ENCODE measurements around the gene DNTT. TPM values are rescaled to one million over a fixed set of nuclear protein-coding genes. Genes with fewer than 3 reads are reported as not detected.

The DNTT gene
- total RNA-seq, 4 donors from 2014 or later = not detected

GRCh38 chr10:96266118-96266770 lies 38.0 kb upstream of the DNTT start:
- intact Hi-C loops (cut with DNase I; ENCODE audit: low total_unique reads) = no loop called here
- WGBS, 2 donors = 67 to 74% methylated on average over 6 of the region's 6 CpGs
- peak in 1 of 2 donors; percentile 52 for DNase-seq (ENCODE audit: low spot score in 2 of 2)
- H3K4me3 ChIP-seq (ENCODE audit: low read depth, poor library complexity, severe bottlenecking) = no peak overlapping the region
- no peak for TF ChIP-seq POLR2A (IDR thresholded peaks at IDR 0.05)
- no peak for TF ChIP-seq CTCF (IDR thresholded peaks at IDR 0.05)

- intact Hi-C loops (cut with DNase I; ENCODE audit: low total_unique reads) = no loop called here
- no peak overlapping the region for H3K4me3 ChIP-seq (ENCODE audit: low read depth, poor library complexity, severe bottlenecking)
- WGBS, 2 donors = 42 to 54% methylated on average over 4 of the region's 4 CpGs
- DNase-seq (ENCODE audit: low spot score in 2 of 2) = peak in 1 of 2 donors; percentile 32
- TF ChIP-seq POLR2A (IDR thresholded peaks at IDR 0.05) (no peak), CTCF (IDR thresholded peaks at IDR 0.05) (no peak)
Observed at GRCh38 chr10:96267234-96267705, 37.0 kb upstream of the DNTT start.

- DNase-seq (ENCODE audit: low spot score in 2 of 2) = peak in 1 of 2 donors; percentile 14
- WGBS, 2 donors = 86 to 89% methylated on average over 2 of the region's 2 CpGs
- TF ChIP-seq POLR2A (IDR thresholded peaks at IDR 0.05) (no peak), CTCF (IDR thresholded peaks at IDR 0.05) (no peak)
- intact Hi-C loops (cut with DNase I; ENCODE audit: low total_unique reads) = no loop called here
- no peak overlapping the region for H3K4me3 ChIP-seq (ENCODE audit: low read depth, poor library complexity, severe bottlenecking)
Observed at GRCh38 chr10:96268341-96268909, 35.8 kb upstream of the DNTT start.

GRCh38 chr10:96269438-96270300 lies 34.6 kb upstream of the DNTT start:
- TF ChIP-seq POLR2A (IDR thresholded peaks at IDR 0.05) = no peak
- no peak for TF ChIP-seq CTCF (IDR thresholded peaks at IDR 0.05)
- intact Hi-C loops (cut with DNase I; ENCODE audit: low total_unique reads) = no loop called here
- WGBS, 2 donors = 80 to 86% methylated on average over 6 of the region's 6 CpGs
- DNase-seq (ENCODE audit: low spot score in 2 of 2) = peak in 1 of 2 donors; percentile 72
- no peak overlapping the region for H3K4me3 ChIP-seq (ENCODE audit: low read depth, poor library complexity, severe bottlenecking)

- no peak for DNase-seq (ENCODE audit: low spot score in 2 of 2)
- TF ChIP-seq CTCF (IDR thresholded peaks at IDR 0.05) (no peak), POLR2A (IDR thresholded peaks at IDR 0.05) (no peak)
- WGBS, 2 donors = 82 to 86% methylated on average over 2 of the region's 2 CpGs
- no peak overlapping the region for H3K4me3 ChIP-seq (ENCODE audit: low read depth, poor library complexity, severe bottlenecking)
- intact Hi-C loops (cut with DNase I; ENCODE audit: low total_unique reads) = no loop called here
Observed at GRCh38 chr10:96270571-96270970, 33.7 kb upstream of the DNTT start.

Measured in lower leg skin (tissue), 4 donors.